ENCODE data around the gene NOC4L.

The NOC4L gene

DNA sequence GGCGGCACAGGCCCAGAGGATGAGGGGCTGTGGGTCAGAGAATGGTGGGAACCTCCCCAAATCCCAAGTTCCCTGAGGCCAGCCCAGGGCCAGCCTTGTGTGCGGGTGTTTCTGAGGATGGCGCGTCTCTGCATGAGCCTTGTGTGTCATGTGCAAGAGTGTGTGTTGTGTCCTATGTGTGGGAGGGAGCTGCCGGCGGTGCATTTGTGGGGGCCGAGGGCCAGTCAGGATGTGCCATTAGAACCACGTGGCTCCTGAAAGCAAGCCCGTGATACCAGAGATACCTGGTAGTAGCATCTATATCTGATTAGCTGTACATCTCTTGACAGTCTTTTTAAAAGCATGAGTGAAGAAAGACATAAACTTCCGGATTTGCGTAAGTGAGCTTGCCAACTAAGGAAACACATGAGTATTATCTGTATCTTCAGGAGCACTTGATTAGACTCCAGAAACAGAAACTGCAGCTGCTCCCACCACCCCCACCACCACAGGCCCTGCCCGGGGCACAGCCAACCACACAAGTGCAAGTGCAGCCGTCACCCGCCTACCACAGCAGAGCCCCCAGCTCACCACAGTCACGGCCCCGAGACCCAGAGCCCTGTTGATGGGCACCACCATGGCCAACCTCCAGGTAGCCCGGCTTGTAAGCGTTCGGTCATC, 19.4 kb upstream of the NOC4L start:
- Histone ChIP-seq H4K20me1 (ENCODE audit: low read depth, low read length) (no peaks in the 10 kb centered on the region), H3K4me3 (ENCODE audit: insufficient read depth, low read length, poor library complexity, severe bottlenecking) (no peak overlapping the region), H3K27me3 (ENCODE audit: low read length) (no peaks in the 10 kb centered on the region), H3F3A (ENCODE audit: insufficient read depth) (peaks cover 6% of the 10 kb centered on the region; the same call in 1 of the 2 replicates), H3K27ac (ENCODE audit: low read depth, low read length) (no peak overlapping the region), H3K79me2 (ENCODE audit: insufficient read depth, low read length) (no peaks in the 10 kb centered on the region), H3K9ac (ENCODE audit: low read length) (no peak overlapping the region), H3K36me3 (ENCODE audit: low read length) (peaks cover 36% of the 10 kb centered on the region), H3K9me2 (replicated peaks; ENCODE audit: insufficient read depth, low read length) (no peaks in the 10 kb centered on the region), H3K9me3 (ENCODE audit: insufficient read depth, low read length) (no peaks in the 10 kb centered on the region), H2AFZ (ENCODE audit: low read depth, low read length, severe bottlenecking) (no peak overlapping the region), H3K4me2 (ENCODE audit: low read depth, low read length, poor library complexity, severe bottlenecking) (no peak overlapping the region)
- no peak for TF ChIP-seq EZH2phosphoT487 (conservative IDR thresholded peaks at IDR 0.05; ENCODE audit: low read length)
- TF ChIP-seq, protein P1, sequence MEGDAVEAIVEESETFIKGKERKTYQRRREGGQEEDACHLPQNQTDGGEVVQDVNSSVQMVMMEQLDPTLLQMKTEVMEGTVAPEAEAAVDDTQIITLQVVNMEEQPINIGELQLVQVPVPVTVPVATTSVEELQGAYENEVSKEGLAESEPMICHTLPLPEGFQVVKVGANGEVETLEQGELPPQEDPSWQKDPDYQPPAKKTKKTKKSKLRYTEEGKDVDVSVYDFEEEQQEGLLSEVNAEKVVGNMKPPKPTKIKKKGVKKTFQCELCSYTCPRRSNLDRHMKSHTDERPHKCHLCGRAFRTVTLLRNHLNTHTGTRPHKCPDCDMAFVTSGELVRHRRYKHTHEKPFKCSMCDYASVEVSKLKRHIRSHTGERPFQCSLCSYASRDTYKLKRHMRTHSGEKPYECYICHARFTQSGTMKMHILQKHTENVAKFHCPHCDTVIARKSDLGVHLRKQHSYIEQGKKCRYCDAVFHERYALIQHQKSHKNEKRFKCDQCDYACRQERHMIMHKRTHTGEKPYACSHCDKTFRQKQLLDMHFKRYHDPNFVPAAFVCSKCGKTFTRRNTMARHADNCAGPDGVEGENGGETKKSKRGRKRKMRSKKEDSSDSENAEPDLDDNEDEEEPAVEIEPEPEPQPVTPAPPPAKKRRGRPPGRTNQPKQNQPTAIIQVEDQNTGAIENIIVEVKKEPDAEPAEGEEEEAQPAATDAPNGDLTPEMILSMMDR (IDR thresholded peaks at IDR 0.05; ENCODE audit: insufficient read depth, low read length, poor library complexity, severe bottlenecking) = no peak

DNA sequence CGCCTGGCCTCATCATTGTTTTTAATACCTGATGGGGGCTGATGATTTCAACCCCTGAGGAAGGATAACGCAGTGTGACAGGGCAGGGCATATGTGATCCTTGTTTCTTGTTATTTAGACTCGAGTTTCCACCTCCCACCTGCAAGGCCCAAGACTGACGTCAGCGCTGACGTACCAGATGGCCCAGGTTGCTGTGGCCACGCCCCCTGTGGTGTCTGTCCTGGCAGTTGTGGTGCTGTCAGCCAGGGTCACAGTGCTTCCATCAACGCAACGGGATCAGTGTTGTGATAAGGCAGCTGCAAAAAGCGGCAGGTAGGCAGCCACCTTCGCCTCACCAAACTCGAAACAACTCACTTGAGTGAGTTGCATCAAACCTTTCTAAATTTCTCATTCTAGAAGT, 18.5 kb upstream of the NOC4L start:
- Histone ChIP-seq H3F3A (ENCODE audit: insufficient read depth) (peaks cover 6% of the 10 kb centered on the region; the same call in 1 of the 2 replicates), H3K27ac (ENCODE audit: low read depth, low read length) (no peak overlapping the region), H3K36me3 (ENCODE audit: low read length) (peaks cover 36% of the 10 kb centered on the region), H3K9me2 (replicated peaks; ENCODE audit: insufficient read depth, low read length) (no peaks in the 10 kb centered on the region), H2AFZ (ENCODE audit: low read depth, low read length, severe bottlenecking) (no peak overlapping the region), H3K4me3 (ENCODE audit: insufficient read depth, low read length, poor library complexity, severe bottlenecking) (no peak overlapping the region), H4K20me1 (ENCODE audit: low read depth, low read length) (no peaks in the 10 kb centered on the region), H3K9ac (ENCODE audit: low read length) (no peak overlapping the region), H3K27me3 (ENCODE audit: low read length) (no peaks in the 10 kb centered on the region), H3K4me2 (ENCODE audit: low read depth, low read length, poor library complexity, severe bottlenecking) (no peak overlapping the region), H3K9me3 (ENCODE audit: insufficient read depth, low read length) (no peaks in the 10 kb centered on the region), H3K79me2 (ENCODE audit: insufficient read depth, low read length) (no peaks in the 10 kb centered on the region)
- TF ChIP-seq, protein P1 (IDR thresholded peaks at IDR 0.05; ENCODE audit: insufficient read depth, low read length, poor library complexity, severe bottlenecking) = no peak
- no peak for TF ChIP-seq EZH2phosphoT487 (conservative IDR thresholded peaks at IDR 0.05; ENCODE audit: low read length)

DNA sequence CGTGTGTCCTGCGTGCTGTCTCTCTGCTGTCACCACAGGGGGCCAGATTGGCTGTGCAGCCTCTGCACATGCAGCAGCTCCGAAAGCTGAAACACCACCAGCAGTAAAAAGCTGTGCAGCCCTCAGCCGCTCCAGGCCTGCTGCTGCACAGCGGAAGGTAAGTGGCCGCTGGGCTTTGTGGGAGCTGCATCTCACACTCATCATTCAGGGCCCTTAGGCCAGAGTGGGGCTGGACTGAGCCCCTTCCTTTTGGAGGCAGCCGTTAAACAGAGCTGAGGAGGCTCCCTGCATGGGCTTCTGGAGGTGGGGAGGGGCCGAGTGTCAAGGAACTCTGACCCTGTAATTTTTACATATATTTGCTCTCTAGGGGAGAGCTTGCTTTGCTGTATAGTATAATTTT, 17.2 kb upstream of the NOC4L start:
- Histone ChIP-seq H3K9ac (ENCODE audit: low read length) (no peak overlapping the region), H3F3A (ENCODE audit: insufficient read depth) (peaks cover 6% of the 10 kb centered on the region; the same call in 1 of the 2 replicates), H3K4me2 (ENCODE audit: low read depth, low read length, poor library complexity, severe bottlenecking) (no peak overlapping the region), H2AFZ (ENCODE audit: low read depth, low read length, severe bottlenecking) (no peak overlapping the region), H3K79me2 (ENCODE audit: insufficient read depth, low read length) (no peaks in the 10 kb centered on the region), H4K20me1 (ENCODE audit: low read depth, low read length) (no peaks in the 10 kb centered on the region), H3K9me2 (replicated peaks; ENCODE audit: insufficient read depth, low read length) (no peaks in the 10 kb centered on the region), H3K4me3 (ENCODE audit: insufficient read depth, low read length, poor library complexity, severe bottlenecking) (no peak overlapping the region), H3K9me3 (ENCODE audit: insufficient read depth, low read length) (no peaks in the 10 kb centered on the region), H3K27ac (ENCODE audit: low read depth, low read length) (no peak overlapping the region), H3K27me3 (ENCODE audit: low read length) (no peaks in the 10 kb centered on the region), H3K36me3 (ENCODE audit: low read length) (peaks cover 31% of the 10 kb centered on the region)
- TF ChIP-seq EZH2phosphoT487 (conservative IDR thresholded peaks at IDR 0.05; ENCODE audit: low read length) = no peak
- TF ChIP-seq, protein P1 (IDR thresholded peaks at IDR 0.05; ENCODE audit: insufficient read depth, low read length, poor library complexity, severe bottlenecking) = no peak

Data from SU-DHL-6 (cell line).